Progenitor cell of endocrine pancreas (in vitro differentiated cells): Measurements from ENCODE around the gene C4BPA. TPM values are rescaled to one million over a fixed set of nuclear protein-coding genes. Genes with fewer than 3 reads are reported as not detected.

Experiments
- DNase-seq: peaks from one replicate; pipeline ENCODE4 v3.0.0; 2021; ENCODE audit warnings: low spot score; ENCODE audit not compliant: unreplicated experiment
- H3K27ac Mint-ChIP-seq: 2 replicates; pipeline ENCODE4 v1.8.0; 2021; ENCODE audit warnings: mild to moderate bottlenecking, moderate library complexity, mixed read lengths
- H3K27me3 Mint-ChIP-seq: 2 replicates; pipeline ENCODE4 v1.8.0; 2021; ENCODE audit warnings: mixed read lengths
- H3K36me3 Mint-ChIP-seq: 2 replicates; pipeline ENCODE4 v1.8.0; 2022; ENCODE audit warnings: mixed read lengths; ENCODE audit not compliant: insufficient read depth
- H3K4me1 Mint-ChIP-seq: 2 replicates; pipeline ENCODE4 v1.8.0; 2021; ENCODE audit warnings: low read depth, mixed read lengths
- H3K4me3 Mint-ChIP-seq: 2 replicates; pipeline ENCODE4 v1.8.0; 2021; ENCODE audit warnings: low read depth, mild to moderate bottlenecking, moderate library complexity, mixed read lengths
- H3K9me3 Mint-ChIP-seq: 2 replicates; pipeline ENCODE4 v1.8.0; 2021; ENCODE audit warnings: low read depth, mixed read lengths
- CTCF ChIP-seq: fragments of 200-600 bp; sonication (generic); IDR thresholded peaks from one replicate; pipeline ENCODE4 v1.5.0; 2021; ENCODE audit warnings: antibody characterized with exemption, mild to moderate bottlenecking; ENCODE audit not compliant: unreplicated experiment
- total RNA-seq: library from RNA; stranded (reverse); gene quantifications from 2 replicates; pipeline ENCODE4 v1.2.1, GENCODE V29; 2021

Gene C4BPA
- total RNA-seq, 1 donor from 2014 or later, result not detected

GRCh38 chr1:207179036-207179435 lies 75.0 kb downstream of the C4BPA start:
- DNase-seq, result no peak
- no peaks in the 10 kb centered on the region for H3K9me3 Mint-ChIP-seq
- H3K4me1 Mint-ChIP-seq, result no peaks in the 10 kb centered on the region
- no peak for TF ChIP-seq CTCF
- no peak overlapping the region for H3K27ac Mint-ChIP-seq
- H3K36me3 Mint-ChIP-seq, result no peaks in the 10 kb centered on the region
- H3K27me3 Mint-ChIP-seq, result no peaks in the 10 kb centered on the region
- H3K4me3 Mint-ChIP-seq, result no peak overlapping the region

GRCh38 chr1:207181847-207182246 lies 77.8 kb downstream of the C4BPA start:
- Mint-ChIP-seq H3K4me3 (no peak overlapping the region), H3K27ac (no peak overlapping the region), H3K27me3 (no peaks in the 10 kb centered on the region), H3K4me1 (no peaks in the 10 kb centered on the region), H3K9me3 (no peaks in the 10 kb centered on the region), H3K36me3 (no peaks in the 10 kb centered on the region)
- TF ChIP-seq CTCF, result no peak
- DNase-seq, result no peak

- H3K27me3 Mint-ChIP-seq, result no peaks in the 10 kb centered on the region
- H3K9me3 Mint-ChIP-seq, result no peaks in the 10 kb centered on the region
- TF ChIP-seq CTCF, result no peak
- no peaks in the 10 kb centered on the region for H3K36me3 Mint-ChIP-seq
- DNase-seq, result no peak
- H3K4me1 Mint-ChIP-seq, result no peaks in the 10 kb centered on the region
- H3K4me3 Mint-ChIP-seq, result no peak overlapping the region
- no peak overlapping the region for H3K27ac Mint-ChIP-seq
Observed at GRCh38 chr1:207186503-207186902, 82.5 kb downstream of the C4BPA start.

GRCh38 chr1:207188901-207189300 lies 84.9 kb downstream of the C4BPA start:
- Mint-ChIP-seq H3K27ac (no peak overlapping the region), H3K27me3 (no peaks in the 10 kb centered on the region), H3K4me3 (no peak overlapping the region), H3K36me3 (no peaks in the 10 kb centered on the region), H3K9me3 (no peaks in the 10 kb centered on the region), H3K4me1 (no peaks in the 10 kb centered on the region)
- TF ChIP-seq CTCF, result no peak
- DNase-seq, result no peak

- no peak overlapping the region for H3K4me3 Mint-ChIP-seq
- peaks cover 3% of the 10 kb centered on the region for H3K9me3 Mint-ChIP-seq
- no peaks in the 10 kb centered on the region for H3K36me3 Mint-ChIP-seq
- no peak for TF ChIP-seq CTCF
- H3K4me1 Mint-ChIP-seq, result no peaks in the 10 kb centered on the region
- no peak for DNase-seq
- no peaks in the 10 kb centered on the region for H3K27me3 Mint-ChIP-seq
- H3K27ac Mint-ChIP-seq, result no peak overlapping the region
Observed at GRCh38 chr1:207191061-207191460, 87.0 kb downstream of the C4BPA start.
